GM12874 (cell line): Measurements from ENCODE around the gene DCT.

Source experiments
- TF ChIP-seq, protein P1 (sequence below): IDR thresholded peaks from 2 replicates; pipeline ENCODE4 v1.5.1; 2011; ENCODE audit warnings: low read depth, mild to moderate bottlenecking, control low read depth, low read length, moderate library complexity; ENCODE audit not compliant: insufficient read depth

The DCT gene

DNA sequence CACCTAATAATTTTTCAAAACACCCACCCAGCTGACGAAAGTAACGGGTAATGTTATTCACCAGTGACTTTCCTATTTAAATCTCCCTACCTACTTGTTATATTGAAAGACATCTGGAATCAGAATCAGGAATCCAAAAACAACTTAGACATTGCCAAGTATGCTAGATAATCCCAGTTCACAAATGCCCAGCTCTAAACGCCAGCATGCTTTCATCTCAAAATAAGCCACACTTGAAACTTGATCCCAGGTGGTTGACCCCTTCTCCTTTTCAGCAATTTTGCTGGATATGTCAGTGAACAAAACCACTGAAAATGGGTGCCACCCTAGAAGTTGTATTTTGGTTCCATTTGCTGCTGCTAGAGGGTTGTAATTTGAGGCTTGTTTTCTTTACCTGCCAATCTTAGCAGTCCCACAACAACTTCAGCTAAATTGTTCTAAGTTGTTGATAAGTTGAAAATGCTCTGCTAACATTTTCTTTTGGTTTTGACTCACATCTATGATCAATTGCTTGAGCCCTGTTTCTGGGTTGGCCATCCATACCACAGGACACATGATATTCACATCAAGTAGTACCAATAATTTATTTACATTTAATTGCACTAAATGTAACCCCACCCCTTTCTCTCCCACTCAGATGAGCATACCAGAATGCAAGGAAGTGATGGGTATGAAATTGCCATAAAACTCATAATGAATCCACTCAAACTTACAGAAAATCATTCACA is 66.4 kb downstream of the DCT start:
- TF ChIP-seq, protein P1, sequence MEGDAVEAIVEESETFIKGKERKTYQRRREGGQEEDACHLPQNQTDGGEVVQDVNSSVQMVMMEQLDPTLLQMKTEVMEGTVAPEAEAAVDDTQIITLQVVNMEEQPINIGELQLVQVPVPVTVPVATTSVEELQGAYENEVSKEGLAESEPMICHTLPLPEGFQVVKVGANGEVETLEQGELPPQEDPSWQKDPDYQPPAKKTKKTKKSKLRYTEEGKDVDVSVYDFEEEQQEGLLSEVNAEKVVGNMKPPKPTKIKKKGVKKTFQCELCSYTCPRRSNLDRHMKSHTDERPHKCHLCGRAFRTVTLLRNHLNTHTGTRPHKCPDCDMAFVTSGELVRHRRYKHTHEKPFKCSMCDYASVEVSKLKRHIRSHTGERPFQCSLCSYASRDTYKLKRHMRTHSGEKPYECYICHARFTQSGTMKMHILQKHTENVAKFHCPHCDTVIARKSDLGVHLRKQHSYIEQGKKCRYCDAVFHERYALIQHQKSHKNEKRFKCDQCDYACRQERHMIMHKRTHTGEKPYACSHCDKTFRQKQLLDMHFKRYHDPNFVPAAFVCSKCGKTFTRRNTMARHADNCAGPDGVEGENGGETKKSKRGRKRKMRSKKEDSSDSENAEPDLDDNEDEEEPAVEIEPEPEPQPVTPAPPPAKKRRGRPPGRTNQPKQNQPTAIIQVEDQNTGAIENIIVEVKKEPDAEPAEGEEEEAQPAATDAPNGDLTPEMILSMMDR, result no peak

DNA sequence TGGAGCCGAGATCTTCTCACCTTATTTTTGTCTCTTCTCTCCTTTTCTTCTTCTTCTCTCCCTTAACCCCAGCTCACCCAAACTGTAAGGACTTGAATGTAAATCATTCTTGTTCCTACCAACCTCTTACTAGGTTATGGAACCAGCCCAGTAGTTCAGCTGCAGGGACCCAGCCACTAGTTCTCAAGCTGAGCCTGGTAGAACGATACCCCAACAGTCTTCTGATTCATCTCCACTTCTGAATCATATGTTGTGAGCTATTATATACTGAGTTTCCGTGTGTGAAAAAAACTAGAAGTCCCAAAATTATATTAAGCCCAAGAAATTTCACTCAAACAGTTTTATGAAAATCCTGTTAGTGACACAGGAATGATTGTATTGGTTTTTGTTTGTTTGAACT is 67.7 kb downstream of the DCT start:
- TF ChIP-seq, protein P1, result no peak

DNA sequence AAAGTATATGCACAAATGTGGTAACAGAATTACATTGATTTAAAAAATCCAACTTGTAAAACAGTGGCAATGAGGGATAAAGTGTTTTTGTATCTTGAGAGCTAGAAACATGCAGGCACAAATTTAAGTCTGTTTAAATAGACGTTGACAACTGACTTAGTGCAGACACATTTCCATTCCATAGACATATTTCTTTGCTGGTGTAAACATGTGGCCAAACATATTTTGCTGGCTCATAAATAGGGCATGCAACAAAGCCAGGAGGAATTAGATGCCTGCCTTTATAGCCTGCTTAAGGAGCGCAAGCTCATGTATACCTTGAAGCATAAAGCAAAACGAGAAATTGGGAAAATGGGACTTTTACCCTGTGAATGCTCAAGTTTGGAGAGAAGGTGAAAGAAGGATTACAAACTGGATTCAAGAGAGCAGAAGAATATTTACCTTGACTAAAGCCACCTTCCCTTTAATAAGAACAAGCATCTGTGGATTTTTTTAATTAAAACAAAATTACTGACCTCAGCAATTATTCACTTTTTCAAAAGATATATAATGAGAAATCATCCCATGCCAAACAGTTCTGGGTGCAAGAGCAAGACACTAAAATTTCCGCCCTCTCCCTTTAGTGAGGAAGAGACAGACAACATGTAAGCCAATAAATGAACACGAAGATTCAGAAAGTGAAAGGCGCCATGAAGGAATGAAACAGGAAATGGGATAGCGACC is 71.0 kb downstream of the DCT start:
- TF ChIP-seq, protein P1, result no peak

DNA sequence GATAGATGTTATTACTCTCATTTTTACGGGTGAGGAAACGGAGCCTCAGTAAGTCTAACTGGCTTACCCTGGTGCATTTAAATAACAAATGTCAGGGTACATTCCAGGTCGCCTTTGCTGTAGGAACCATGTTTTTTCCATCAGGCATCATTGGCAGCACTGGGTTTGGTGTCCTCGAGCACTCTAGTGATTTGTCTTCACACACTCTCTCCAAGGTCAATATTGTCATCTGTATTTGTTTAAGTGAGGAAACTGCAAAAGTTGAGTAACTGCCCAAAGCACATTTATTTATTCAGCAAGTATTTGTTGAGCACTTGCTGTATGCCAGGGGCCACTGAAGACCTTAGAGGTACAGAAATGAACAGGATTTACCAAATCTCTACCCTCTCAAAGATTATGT is 78.6 kb downstream of the DCT start:
- TF ChIP-seq, protein P1, result no peak

DNA sequence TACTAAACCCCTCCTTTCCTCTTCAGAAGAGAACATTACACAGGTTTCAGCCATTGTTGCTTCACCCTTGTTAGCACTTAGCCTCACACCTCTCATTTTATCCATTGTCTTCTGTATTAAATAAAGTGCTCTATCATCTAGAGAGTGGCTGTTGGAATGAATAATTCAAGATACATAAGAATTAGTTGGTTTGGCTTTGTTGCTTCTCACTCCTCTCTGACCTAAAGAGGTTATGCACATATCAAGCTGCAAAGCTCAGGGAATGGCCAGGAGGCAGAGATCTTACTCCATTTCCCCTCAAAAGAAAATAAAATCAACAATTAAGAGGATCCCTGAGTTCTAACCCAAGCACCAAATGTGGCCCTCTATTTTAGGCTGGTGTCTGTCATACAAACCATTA is 79.7 kb downstream of the DCT start:
- TF ChIP-seq, protein P1, result no peak

DNA sequence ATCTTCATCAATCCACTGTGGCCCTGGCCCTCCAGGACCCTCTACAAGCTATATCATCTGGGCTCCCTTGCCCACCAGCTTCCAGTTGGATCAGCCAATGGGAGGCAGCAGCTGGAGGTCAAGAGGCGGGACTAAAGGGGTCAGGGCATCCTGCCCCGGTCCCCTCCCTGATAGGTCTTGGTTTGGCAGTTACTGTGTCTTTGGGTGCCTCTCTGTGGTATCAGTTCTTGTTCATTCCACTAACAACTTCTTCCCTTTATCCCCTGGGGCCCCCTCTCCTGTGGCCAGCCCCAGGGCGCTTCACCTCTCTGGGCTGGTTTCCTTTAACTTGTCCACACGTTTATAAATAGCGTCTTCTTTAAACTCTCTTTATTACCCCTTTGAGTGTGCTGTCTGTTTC is 83.6 kb downstream of the DCT start:
- TF ChIP-seq, protein P1, result no peak

DNA sequence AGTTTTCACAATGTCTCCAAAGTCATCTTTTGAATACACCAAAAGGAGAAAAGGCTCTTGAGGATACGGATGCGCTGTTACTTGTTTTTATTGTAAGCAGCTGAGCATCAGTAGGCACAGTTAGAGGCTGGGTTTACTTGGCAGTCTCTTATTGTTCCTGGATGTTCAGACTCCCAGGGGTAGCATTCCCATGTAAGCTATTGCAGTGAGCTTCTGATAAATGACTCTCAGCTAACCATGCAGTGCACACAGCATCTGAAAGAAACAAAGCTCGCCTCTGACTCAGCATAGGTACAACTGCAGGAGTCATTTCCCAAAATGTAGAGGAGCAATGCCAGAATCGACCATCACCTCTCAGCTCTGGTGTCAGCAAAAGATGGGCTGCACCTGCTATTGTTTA is 84.8 kb downstream of the DCT start:
- TF ChIP-seq, protein P1, result no peak
